SK-N-SH (cell line): ENCODE data around the gene HAND2. TPM values are rescaled to one million over a fixed set of nuclear protein-coding genes. Genes with fewer than 3 reads are reported as not detected.

Experiments
- CTCF ChIA-PET: fragments of 300-600, 350-600 bp; formaldehyde crosslinking; extraction: SDS; loops from one replicate; lab custom pipeline; 2021; lab: Yijun Ruan, JAX
- POLR2A ChIA-PET: fragments of 350-600 bp; sonication (Branson Sonifier 250); formaldehyde crosslinking; extraction: SDS; loops from one replicate; lab custom pipeline; 2020; ENCODE audit warnings: antibody characterized with exemption, inconsistent platforms; lab: Yijun Ruan, JAX
- DNase-seq: peaks from one replicate; pipeline ENCODE4 v3.0.0; 2012
- H2AFZ ChIP-seq: fragments of 200-600 bp; sonication (generic); 2 replicates; pipeline ENCODE4 v1.8.1; 2016; ENCODE audit warnings: antibody characterized with exemption, mild to moderate bottlenecking, low read depth
- H3F3A ChIP-seq: fragments of 200-600 bp; sonication (generic); replicated peaks from 2 replicates; pipeline ENCODE3; 2016; ENCODE audit warnings: antibody characterized with exemption, mild to moderate bottlenecking; ENCODE audit not compliant: insufficient read depth
- H3K27ac ChIP-seq, 2 experiments: fragments of 200-500 bp in 1 of 2; fragments of 200-600 bp in 1 of 2; sonication (Bioruptor generic) in 1 of 2; sonication (generic), shearing (Covaris generic) in 1 of 2; 2 replicates each; pipeline versions ENCODE4 v1.5.1 to v1.6.1; 2014 to 2016; ENCODE audit warnings: low read depth in 2 of 2, inconsistent platforms in 1 of 2, low read length in 1 of 2, mild to moderate bottlenecking in 1 of 2, mixed read lengths in 1 of 2
- H3K27me3 ChIP-seq: fragments of 200-600 bp; sonication (generic), shearing (Covaris generic); 2 replicates; pipeline ENCODE4 v1.6.1; 2016; ENCODE audit warnings: mixed run types; ENCODE audit not compliant: insufficient read depth
- H3K36me3 ChIP-seq, 2 experiments: fragments of 200-500 bp in 1 of 2; fragments of 200-600 bp in 1 of 2; sonication (Bioruptor generic) in 1 of 2; sonication (generic) in 1 of 2; replicated peaks in 1 of 2; 2 replicates each; pipeline versions ENCODE3 to v1.5.1; 2014 to 2016; ENCODE audit warnings: low read length in 1 of 2, mild to moderate bottlenecking in 1 of 2; ENCODE audit not compliant: insufficient read depth in 2 of 2, control insufficient read depth in 1 of 2
- H3K4me1 ChIP-seq, 2 experiments: fragments of 200-500 bp in 1 of 2; fragments of 200-600 bp in 1 of 2; sonication (Bioruptor generic) in 1 of 2; sonication (generic), shearing (Covaris generic) in 1 of 2; 2 replicates each; pipeline versions ENCODE4 v1.5.1 to v1.6.1; 2014 to 2016; ENCODE audit warnings: low read depth in 1 of 2, low read length in 1 of 2, mixed run types in 1 of 2; ENCODE audit not compliant: insufficient read depth in 2 of 2, control insufficient read depth in 1 of 2
- H3K4me2 ChIP-seq: fragments of 200-600 bp; sonication (generic), shearing (Covaris generic); 2 replicates; pipeline ENCODE4 v1.6.1; 2017; ENCODE audit warnings: mixed run types
- H3K4me3 ChIP-seq, 2 experiments: fragments of 200-500 bp in 1 of 2; fragments of 200-600 bp in 1 of 2; sonication (Bioruptor generic) in 1 of 2; sonication (generic), shearing (Covaris generic) in 1 of 2; 2 replicates each; pipeline versions ENCODE4 v1.5.1 to v1.8.1; 2014 to 2016; ENCODE audit warnings: low read depth in 2 of 2, inconsistent platforms in 1 of 2, low read length in 1 of 2, mild to moderate bottlenecking in 1 of 2, mixed read lengths in 1 of 2, moderate library complexity in 1 of 2
- H3K79me2 ChIP-seq: fragments of 200-600 bp; sonication (generic); 2 replicates; pipeline ENCODE4 v1.8.1; 2017; ENCODE audit warnings: mild to moderate bottlenecking; ENCODE audit not compliant: insufficient read depth
- H3K9ac ChIP-seq: fragments of 200-600 bp; sonication (generic); 2 replicates; pipeline ENCODE4 v1.6.1; 2017; ENCODE audit warnings: mixed run types
- H3K9me2 ChIP-seq: fragments of 200-600 bp; sonication (generic); 2 replicates; pipeline ENCODE4 v1.6.1; 2017; ENCODE audit warnings: mixed run types
- H3K9me3 ChIP-seq: fragments of 200-600 bp; sonication (generic); 2 replicates; pipeline ENCODE4 v1.6.1; 2017; ENCODE audit warnings: mixed run types, mild to moderate bottlenecking, moderate library complexity
- H4K20me1 ChIP-seq: fragments of 200-600 bp; sonication (generic); 2 replicates; pipeline ENCODE4 v1.6.1; 2017; ENCODE audit warnings: mild to moderate bottlenecking, mixed run types; ENCODE audit not compliant: insufficient read depth
- CHD2 ChIP-seq: fragments of 150-350 bp; IDR thresholded peaks from 2 replicates; pipeline ENCODE4 v1.6.1; 2018; ENCODE audit warnings: low read length; ENCODE audit not compliant: partially characterized antibody
- EP300 ChIP-seq, 2 experiments: IDR thresholded peaks; 2 replicates each; pipeline versions ENCODE4 v1.4.0 to v1.6.1; 2012; ENCODE audit warnings: borderline replicate concordance in 1 of 2, low read depth in 1 of 2, low read length in 1 of 2
- FOXJ3 ChIP-seq: sonication (generic); formaldehyde crosslinking; IDR thresholded peaks from 2 replicates; pipeline ENCODE4 v1.5.1; 2020; ENCODE audit warnings: mild to moderate bottlenecking, missing genetic modification reagents
- GABPA ChIP-seq: IDR thresholded peaks from 2 replicates; pipeline ENCODE4 v1.4.0; 2012; ENCODE audit warnings: low read depth, mild to moderate bottlenecking
- GATA2 ChIP-seq: sonication (generic); formaldehyde crosslinking; IDR thresholded peaks from 2 replicates; pipeline ENCODE4 v1.5.0; 2020; ENCODE audit warnings: mild to moderate bottlenecking, missing genetic modification reagents
- MXI1 ChIP-seq: IDR thresholded peaks from 2 replicates; pipeline ENCODE4 v1.6.1; 2012; ENCODE audit warnings: mild to moderate bottlenecking, low read depth, low read length, improper control_type of control experiment
- NFIC ChIP-seq: IDR thresholded peaks from 2 replicates; pipeline ENCODE4 v1.4.0; 2012; ENCODE audit warnings: borderline replicate concordance
- POLR2AphosphoS5 ChIP-seq: IDR thresholded peaks from 2 replicates; pipeline ENCODE4 v1.6.1; 2012; ENCODE audit warnings: low read depth, low read length
- RCOR1 ChIP-seq: fragments of 150-350 bp; IDR thresholded peaks from 2 replicates; pipeline ENCODE4 v1.6.1; 2017; ENCODE audit warnings: antibody characterized with exemption, low read length
- RFX5 ChIP-seq: IDR thresholded peaks from 2 replicates; pipeline ENCODE4 v1.6.1; 2012; ENCODE audit warnings: mild to moderate bottlenecking, improper control_type of control experiment, low read length
- RXRA ChIP-seq: IDR thresholded peaks from 2 replicates; pipeline ENCODE4 v1.4.0; 2012; ENCODE audit warnings: low read depth, mild to moderate bottlenecking, borderline replicate concordance
- SMC3 ChIP-seq: IDR thresholded peaks from 2 replicates; pipeline ENCODE4 v1.6.1; 2012; ENCODE audit warnings: low read depth, low read length, improper control_type of control experiment
- TAF1 ChIP-seq: IDR thresholded peaks from 2 replicates; pipeline ENCODE4 v1.6.1; 2012; ENCODE audit warnings: low read depth, mild to moderate bottlenecking, low read length, moderate library complexity, borderline replicate concordance
- TCF12 ChIP-seq: IDR thresholded peaks from 2 replicates; pipeline ENCODE4 v1.4.0; 2012
- TEAD4 ChIP-seq: IDR thresholded peaks from 2 replicates; pipeline ENCODE4 v1.4.0; 2012; ENCODE audit warnings: mild to moderate bottlenecking, borderline replicate concordance; ENCODE audit not compliant: insufficient read depth
- YY1 ChIP-seq: IDR thresholded peaks from 2 replicates; pipeline ENCODE4 v1.4.0; 2012; ENCODE audit warnings: low read depth, mild to moderate bottlenecking
- WGBS: methylation state at CpG from one replicate; pipeline ENCODE4 v1.1.6; 2017; ENCODE audit warnings: low lambda C conversion rate; 5-methylcytosine and 5-hydroxymethylcytosine counted together
- polyA plus RNA-seq, 3 experiments: library from polyadenylated mRNA; depleted of rRNA; stranded (reverse); fragments of >200 nt; gene quantifications; 2 replicates each; pipeline ENCODE4 v1.2.3, GENCODE V29; 2012
- TF ChIP-seq, protein P1 (sequence below): IDR thresholded peaks from 2 replicates; pipeline ENCODE4 v1.4.0; 2012; ENCODE audit warnings: low read depth
- TF ChIP-seq, protein P2 (sequence below): IDR thresholded peaks from 2 replicates; pipeline ENCODE4 v1.6.1; 2012; ENCODE audit warnings: mild to moderate bottlenecking, low read depth, low read length, moderate library complexity
- TF ChIP-seq, protein P3 (sequence below): IDR thresholded peaks from 2 replicates; pipeline ENCODE4 v1.4.0; 2012; ENCODE audit warnings: low read depth, borderline replicate concordance
- TF ChIP-seq, protein P4 (sequence below): IDR thresholded peaks from 2 replicates; pipeline ENCODE4; 2012
- TF ChIP-seq, protein P5 (sequence below): fragments of 150-350 bp; IDR thresholded peaks from 2 replicates; pipeline ENCODE4 v1.6.1; 2016; ENCODE audit warnings: mild to moderate bottlenecking, low read depth, low read length

HAND2 gene
- polyA plus RNA-seq, 1 of the 3 experiments (the other 2 are of a cell fraction), result 106 TPM

DNA sequence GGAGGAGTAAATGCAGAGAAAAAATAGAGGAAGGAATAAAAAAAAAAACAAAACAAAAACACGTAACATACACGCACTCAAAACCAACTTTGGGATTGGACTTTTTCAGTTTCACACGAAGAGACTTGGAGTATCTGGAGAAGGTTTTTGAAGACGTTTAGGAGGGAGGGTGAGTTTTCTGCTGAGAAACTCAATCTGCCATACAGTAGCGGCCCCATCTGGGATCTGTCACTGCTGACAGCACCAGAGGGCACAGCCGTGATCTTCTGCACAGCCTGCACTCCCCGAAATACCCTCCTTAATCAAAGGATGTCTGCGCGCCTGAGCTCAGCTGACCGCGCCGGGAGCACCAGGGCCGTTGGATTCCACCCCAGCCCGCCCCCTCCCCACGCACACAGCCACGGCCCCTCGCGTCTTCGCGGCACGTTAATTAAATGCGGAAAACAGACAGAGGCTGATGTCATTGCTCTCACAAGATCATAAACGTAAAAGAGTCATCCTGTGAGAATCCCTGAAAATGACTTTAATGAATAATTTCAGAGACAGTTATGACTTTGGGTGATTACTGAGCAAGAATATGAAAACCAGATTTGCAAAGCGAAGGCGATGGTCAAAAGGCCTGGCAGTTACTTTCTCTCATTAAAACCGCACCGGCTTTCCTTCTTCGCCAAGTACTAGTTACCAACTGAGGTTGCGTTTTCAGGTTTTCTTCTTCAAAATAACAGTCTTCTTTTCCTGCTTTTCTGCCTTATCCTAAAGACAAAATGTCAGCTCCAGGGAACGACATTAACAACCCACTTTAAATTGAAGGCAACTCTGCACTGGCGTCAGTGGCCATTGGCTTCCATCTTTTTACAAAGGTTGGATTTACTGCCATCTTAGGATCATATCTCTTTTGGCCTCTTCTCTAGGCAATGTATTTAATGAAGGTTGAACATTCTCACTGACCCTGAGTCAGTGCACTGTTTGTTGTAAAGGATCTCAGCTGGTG is 10.6 kb downstream of the HAND2 start:
- CTCF ChIA-PET, result interaction anchor here (0.9 to 2.0 kb wide), 8 partner anchors 13 to 730 kb away, joined by 3 to 6 read pairs (median 4); no protein-coding TSS in a partner anchor
- WGBS, result 23% methylated on average over 30 of the region's 31 CpGs
- Histone ChIP-seq H3K4me2 (peak overlapping the region; percentile 78), H3K36me3 (peaks cover 4 to 5% of the 10 kb centered on the region in 2 experiments), H3K9ac (peak overlapping the region; percentile 72), H3K4me1 (peaks cover 23 to 40% of the 10 kb centered on the region in 2 experiments), H3K27ac (peak overlapping the region; percentile 99), H3K79me2 (peaks cover 26% of the 10 kb centered on the region), H4K20me1 (no peaks in the 10 kb centered on the region), H3K4me3 (peak overlapping the region; percentile 50 to 58), H2AFZ (peak overlapping the region; percentile 52; the same call in 1 of the 2 replicates), H3K27me3 (no peaks in the 10 kb centered on the region), H3F3A (peaks cover 39% of the 10 kb centered on the region), H3K9me2 (no peaks in the 10 kb centered on the region), H3K9me3 (no peaks in the 10 kb centered on the region)
- POLR2A ChIA-PET, result interaction anchor here (0.7 to 8.7 kb wide), 22 partner anchors 8 to 697 kb away, joined by 3 to 142 read pairs (median 6); partner anchors contain the start of genes HAND2 and HMGB2
- DNase-seq, result peak; percentile 75
- TF ChIP-seq, protein P1, sequence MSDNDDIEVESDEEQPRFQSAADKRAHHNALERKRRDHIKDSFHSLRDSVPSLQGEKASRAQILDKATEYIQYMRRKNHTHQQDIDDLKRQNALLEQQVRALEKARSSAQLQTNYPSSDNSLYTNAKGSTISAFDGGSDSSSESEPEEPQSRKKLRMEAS, result peak; percentile 52; the same call in 1 of the 2 replicates
- TF ChIP-seq NFIC, result peak; percentile 21; the same call in 1 of the 2 replicates
- peak; percentile 56; the same call in 1 of the 2 replicates for TF ChIP-seq RXRA
- TF ChIP-seq TAF1, result no peak; the same call in 1 of the 2 replicates
- TF ChIP-seq GABPA, result no peak
- TF ChIP-seq TCF12, result peak; percentile 96
- TF ChIP-seq FOXJ3 (CRISPR knock-in tag), result peak; percentile 79; the same call in 1 of the 2 replicates
- peak; percentile 27; the same call in 1 of the 2 replicates for TF ChIP-seq SMC3
- peak; percentile 73 for TF ChIP-seq RCOR1
- TF ChIP-seq POLR2AphosphoS5, result peak; percentile 95
- TF ChIP-seq GATA2 (CRISPR knock-in tag), result peak; percentile 70
- TF ChIP-seq YY1, result peak; percentile 65; the same call in 1 of the 2 replicates
- TF ChIP-seq MXI1, result no peak
- TF ChIP-seq RFX5, result no peak
- TF ChIP-seq, protein P2, sequence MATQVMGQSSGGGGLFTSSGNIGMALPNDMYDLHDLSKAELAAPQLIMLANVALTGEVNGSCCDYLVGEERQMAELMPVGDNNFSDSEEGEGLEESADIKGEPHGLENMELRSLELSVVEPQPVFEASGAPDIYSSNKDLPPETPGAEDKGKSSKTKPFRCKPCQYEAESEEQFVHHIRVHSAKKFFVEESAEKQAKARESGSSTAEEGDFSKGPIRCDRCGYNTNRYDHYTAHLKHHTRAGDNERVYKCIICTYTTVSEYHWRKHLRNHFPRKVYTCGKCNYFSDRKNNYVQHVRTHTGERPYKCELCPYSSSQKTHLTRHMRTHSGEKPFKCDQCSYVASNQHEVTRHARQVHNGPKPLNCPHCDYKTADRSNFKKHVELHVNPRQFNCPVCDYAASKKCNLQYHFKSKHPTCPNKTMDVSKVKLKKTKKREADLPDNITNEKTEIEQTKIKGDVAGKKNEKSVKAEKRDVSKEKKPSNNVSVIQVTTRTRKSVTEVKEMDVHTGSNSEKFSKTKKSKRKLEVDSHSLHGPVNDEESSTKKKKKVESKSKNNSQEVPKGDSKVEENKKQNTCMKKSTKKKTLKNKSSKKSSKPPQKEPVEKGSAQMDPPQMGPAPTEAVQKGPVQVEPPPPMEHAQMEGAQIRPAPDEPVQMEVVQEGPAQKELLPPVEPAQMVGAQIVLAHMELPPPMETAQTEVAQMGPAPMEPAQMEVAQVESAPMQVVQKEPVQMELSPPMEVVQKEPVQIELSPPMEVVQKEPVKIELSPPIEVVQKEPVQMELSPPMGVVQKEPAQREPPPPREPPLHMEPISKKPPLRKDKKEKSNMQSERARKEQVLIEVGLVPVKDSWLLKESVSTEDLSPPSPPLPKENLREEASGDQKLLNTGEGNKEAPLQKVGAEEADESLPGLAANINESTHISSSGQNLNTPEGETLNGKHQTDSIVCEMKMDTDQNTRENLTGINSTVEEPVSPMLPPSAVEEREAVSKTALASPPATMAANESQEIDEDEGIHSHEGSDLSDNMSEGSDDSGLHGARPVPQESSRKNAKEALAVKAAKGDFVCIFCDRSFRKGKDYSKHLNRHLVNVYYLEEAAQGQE, result 0 out of 2 replicates have a peak, but pooled peaks have one; percentile 11
- TF ChIP-seq, protein P3, sequence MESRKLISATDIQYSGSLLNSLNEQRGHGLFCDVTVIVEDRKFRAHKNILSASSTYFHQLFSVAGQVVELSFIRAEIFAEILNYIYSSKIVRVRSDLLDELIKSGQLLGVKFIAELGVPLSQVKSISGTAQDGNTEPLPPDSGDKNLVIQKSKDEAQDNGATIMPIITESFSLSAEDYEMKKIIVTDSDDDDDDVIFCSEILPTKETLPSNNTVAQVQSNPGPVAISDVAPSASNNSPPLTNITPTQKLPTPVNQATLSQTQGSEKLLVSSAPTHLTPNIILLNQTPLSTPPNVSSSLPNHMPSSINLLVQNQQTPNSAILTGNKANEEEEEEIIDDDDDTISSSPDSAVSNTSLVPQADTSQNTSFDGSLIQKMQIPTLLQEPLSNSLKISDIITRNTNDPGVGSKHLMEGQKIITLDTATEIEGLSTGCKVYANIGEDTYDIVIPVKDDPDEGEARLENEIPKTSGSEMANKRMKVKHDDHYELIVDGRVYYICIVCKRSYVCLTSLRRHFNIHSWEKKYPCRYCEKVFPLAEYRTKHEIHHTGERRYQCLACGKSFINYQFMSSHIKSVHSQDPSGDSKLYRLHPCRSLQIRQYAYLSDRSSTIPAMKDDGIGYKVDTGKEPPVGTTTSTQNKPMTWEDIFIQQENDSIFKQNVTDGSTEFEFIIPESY, result 0 out of 2 replicates have a peak, but pooled peaks have one; percentile 14
- TF ChIP-seq, protein P4, sequence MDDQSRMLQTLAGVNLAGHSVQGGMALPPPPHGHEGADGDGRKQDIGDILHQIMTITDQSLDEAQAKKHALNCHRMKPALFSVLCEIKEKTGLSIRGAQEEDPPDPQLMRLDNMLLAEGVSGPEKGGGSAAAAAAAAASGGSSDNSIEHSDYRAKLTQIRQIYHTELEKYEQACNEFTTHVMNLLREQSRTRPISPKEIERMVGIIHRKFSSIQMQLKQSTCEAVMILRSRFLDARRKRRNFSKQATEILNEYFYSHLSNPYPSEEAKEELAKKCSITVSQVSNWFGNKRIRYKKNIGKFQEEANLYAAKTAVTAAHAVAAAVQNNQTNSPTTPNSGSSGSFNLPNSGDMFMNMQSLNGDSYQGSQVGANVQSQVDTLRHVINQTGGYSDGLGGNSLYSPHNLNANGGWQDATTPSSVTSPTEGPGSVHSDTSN, result peak; percentile 93
- TF ChIP-seq, protein P5, sequence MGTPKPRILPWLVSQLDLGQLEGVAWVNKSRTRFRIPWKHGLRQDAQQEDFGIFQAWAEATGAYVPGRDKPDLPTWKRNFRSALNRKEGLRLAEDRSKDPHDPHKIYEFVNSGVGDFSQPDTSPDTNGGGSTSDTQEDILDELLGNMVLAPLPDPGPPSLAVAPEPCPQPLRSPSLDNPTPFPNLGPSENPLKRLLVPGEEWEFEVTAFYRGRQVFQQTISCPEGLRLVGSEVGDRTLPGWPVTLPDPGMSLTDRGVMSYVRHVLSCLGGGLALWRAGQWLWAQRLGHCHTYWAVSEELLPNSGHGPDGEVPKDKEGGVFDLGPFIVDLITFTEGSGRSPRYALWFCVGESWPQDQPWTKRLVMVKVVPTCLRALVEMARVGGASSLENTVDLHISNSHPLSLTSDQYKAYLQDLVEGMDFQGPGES, result no peak
- peak; percentile 85 for TF ChIP-seq CHD2
- peak; percentile 66 to 82; a peak in 3 of 4 replicates for TF ChIP-seq EP300 (IDR thresholded peaks at IDR 0.05; ENCODE audit: borderline replicate concordance in 1 of 2, low read depth in 1 of 2, low read length in 1 of 2)
- peak; percentile 36; the same call in 1 of the 2 replicates for TF ChIP-seq TEAD4
